Retinal pigment epithelial cell (primary cell): ENCODE measurements around the gene SH3PXD2B.

Source experiments
- DNase-seq: peaks from one replicate; pipeline ENCODE4 v3.0.0-alpha.2; 2010; ENCODE audit warnings: low read depth
- H3K4me3 ChIP-seq: 2 replicates; pipeline ENCODE4 v1.5.1; 2011; ENCODE audit warnings: mild to moderate bottlenecking, low read length, control low read depth, moderate library complexity
- TF ChIP-seq, protein P1 (sequence below): conservative IDR thresholded peaks from 2 replicates; pipeline ENCODE4 v1.5.1; 2011; ENCODE audit warnings: low read depth, low read length, control low read depth, inconsistent platforms

The SH3PXD2B gene

DNA sequence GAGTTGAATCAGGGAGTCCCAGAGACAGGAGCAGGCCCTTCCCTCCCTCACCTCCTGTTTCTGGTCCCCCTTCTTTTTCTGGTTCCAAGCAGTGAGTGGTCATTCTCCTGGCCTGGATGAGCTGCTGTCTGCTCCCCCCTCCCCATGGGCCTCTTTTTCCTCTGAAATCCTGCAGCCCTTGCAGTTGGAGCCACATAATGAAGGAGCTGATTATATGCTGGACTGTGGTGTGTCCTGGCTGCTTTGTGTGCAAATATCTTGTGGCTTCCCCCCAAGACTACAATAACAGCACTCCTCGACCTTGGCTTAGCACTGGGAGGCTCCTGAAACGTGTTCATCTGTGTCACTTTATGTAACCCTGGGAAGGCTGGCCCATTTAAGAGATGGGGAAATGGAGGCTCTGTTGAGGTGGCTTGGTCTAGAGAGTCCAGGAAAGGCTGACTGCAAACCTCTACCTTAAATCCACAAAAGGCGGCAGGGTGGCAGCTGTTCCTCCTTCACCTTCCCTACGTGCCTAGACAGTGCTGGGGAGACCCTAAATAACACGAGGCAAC lies 69.2 kb downstream of the SH3PXD2B start:
- no peak for DNase-seq
- no peak overlapping the region for H3K4me3 ChIP-seq
- TF ChIP-seq, protein P1, sequence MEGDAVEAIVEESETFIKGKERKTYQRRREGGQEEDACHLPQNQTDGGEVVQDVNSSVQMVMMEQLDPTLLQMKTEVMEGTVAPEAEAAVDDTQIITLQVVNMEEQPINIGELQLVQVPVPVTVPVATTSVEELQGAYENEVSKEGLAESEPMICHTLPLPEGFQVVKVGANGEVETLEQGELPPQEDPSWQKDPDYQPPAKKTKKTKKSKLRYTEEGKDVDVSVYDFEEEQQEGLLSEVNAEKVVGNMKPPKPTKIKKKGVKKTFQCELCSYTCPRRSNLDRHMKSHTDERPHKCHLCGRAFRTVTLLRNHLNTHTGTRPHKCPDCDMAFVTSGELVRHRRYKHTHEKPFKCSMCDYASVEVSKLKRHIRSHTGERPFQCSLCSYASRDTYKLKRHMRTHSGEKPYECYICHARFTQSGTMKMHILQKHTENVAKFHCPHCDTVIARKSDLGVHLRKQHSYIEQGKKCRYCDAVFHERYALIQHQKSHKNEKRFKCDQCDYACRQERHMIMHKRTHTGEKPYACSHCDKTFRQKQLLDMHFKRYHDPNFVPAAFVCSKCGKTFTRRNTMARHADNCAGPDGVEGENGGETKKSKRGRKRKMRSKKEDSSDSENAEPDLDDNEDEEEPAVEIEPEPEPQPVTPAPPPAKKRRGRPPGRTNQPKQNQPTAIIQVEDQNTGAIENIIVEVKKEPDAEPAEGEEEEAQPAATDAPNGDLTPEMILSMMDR, result no peak

DNA sequence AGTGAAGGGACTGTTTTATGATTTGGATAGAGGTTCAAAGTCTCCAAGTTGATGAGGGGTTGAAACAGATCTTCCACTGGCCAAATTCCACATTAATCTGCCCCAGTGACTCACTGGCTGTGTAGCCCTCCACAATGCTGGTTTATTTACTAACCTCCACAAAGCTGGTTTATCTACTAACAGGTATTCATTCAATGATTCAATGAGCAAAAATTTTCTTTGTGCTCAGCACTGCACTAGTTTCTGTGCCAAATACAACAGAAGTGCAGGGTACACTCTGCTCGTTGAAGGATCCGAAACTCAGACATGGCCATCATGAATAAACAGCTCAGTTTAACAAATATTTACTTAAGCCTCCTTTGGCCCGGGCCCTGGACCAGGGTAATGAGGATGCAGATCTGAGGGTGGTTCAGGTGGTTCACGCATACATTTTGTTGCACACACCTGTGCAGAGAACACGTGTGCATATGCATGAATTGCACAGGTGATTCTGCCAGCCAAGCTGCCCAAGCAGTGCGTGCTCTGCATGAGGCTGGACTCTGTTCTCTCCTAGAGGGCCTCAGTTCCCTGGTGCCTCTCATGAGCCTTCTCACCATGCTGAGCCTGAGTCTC lies 71.0 kb downstream of the SH3PXD2B start:
- DNase-seq, result no peak
- no peak overlapping the region for H3K4me3 ChIP-seq
- TF ChIP-seq, protein P1, result no peak

DNA sequence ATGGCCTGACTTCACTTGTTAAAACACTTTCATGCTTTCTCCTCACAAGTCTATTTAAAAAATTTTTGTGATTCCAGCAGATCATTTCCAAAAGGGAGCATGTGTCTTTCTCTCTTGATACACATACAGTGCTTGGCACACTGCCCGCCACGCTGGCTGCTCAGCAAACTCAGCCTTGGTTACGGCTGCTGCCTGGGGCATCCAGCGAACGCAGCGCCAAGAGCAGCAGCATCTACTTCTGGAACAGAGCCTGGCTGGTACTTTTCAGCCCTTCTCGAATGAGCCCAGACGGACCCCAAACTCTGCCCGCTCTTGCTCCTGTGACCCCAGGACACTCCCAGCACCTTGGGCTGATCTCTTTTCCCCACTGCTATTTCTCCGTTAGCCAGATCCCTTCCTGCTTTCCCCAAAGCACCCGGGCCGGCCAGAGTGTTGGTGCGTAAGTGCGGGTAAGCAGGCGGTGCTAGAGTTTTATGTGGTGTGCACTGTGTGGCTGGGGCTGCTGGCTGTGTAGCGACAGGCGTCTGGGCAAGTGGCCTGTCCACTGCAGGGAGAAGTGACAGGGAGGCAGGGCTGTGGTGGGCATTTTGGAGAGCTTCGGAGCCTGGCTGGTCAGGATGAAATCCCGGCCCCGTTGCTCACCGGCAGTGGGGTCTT lies 73.2 kb downstream of the SH3PXD2B start:
- TF ChIP-seq, protein P1, result no peak
- DNase-seq, result no peak
- H3K4me3 ChIP-seq, result no peak overlapping the region

DNA sequence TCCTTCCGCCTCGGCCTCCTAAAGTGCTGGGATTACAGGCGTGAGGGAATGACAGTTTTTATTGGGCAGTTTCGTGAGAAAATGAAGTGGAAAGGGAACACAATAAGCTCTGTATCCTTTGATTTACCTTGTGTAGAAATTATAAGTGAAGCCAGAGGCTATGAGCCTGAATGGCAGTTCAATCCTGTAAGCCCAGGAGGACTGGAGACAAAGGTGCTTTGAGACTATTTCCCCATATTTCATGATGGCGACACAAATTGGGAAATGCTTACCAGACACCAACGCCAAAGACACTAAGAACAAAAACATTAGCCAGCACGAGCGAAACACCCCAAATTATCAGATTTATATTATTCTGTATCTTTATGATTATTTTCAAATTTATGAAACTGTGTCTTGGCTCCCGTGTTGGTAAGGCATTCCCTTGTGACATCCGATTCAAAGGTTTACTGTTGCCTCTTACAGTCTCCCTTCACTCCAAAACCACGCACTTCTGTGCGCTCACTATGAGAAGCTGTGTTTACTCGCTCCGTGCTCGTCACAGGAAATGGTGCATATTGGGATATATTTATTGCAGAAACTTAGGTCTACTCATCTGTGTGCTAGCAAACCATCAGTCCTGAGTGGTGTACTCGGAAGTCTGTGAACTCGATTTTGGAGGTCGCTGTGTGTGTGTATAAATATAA lies 73.9 kb downstream of the SH3PXD2B start:
- TF ChIP-seq, protein P1, result no peak
- no peak for DNase-seq
- no peak overlapping the region for H3K4me3 ChIP-seq

DNA sequence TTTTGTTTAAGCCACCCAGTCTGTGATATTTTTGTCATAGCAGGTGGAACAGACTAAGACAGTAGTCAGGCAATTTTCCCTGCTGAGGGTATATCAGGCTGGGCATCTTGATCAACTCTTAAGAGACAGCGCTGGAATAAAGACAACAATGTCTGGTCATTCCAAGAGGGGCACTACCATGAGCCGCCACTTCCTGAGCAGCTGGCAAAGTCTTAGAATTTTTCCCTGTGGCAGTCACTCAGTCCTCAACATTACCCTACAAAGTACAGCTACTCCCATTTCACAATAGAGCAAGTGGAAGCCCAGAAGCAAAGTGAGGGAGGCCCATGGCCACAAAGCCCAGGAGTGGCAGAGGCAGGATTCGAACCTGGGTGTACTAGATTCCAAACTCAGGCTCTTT lies 74.8 kb downstream of the SH3PXD2B start:
- TF ChIP-seq, protein P1, result no peak

DNA sequence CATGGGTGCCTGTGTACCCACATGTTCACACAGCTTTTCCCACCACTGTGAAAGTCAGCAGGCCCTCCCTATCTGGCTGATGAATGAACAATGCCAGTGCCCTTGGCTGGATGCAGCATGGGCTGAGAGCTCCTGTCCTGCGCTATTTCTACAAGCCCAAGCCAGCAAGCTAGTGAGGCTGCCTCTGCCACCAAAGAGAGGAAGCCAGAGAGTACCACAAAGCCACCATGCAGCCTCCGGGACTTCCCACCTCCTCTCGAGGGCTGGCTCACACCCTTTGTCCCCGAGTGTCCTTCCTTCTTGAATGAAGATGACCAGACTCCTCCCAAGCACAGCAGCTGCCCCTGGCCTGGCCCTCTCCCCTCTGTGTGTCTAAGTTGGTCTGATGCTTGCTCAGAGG lies 76.5 kb downstream of the SH3PXD2B start:
- DNase-seq, result no peak
- TF ChIP-seq, protein P1, result no peak
- no peak overlapping the region for H3K4me3 ChIP-seq

More for the DNA sequence above, 74.8 kb downstream of the SH3PXD2B start:
- no peak overlapping the region for H3K4me3 ChIP-seq
- no peak for DNase-seq
